K562 (cell line): ENCODE measurements around the gene IGFL1. TPM values are rescaled to one million over a fixed set of nuclear protein-coding genes. Genes with fewer than 3 reads are reported as not detected.
A peak's percentile ranks its signal among the peaks of the same experiment; 100 is the strongest.

Experiments
- BHLHE40 ChIP-seq: IDR thresholded peaks from 2 replicates; pipeline ENCODE4 v1.6.1; 2011; ENCODE audit warnings: low read length, improper control_type of control experiment
- CC2D1A ChIP-seq: fragments of 450-650 bp; IDR thresholded peaks from 2 replicates; pipeline ENCODE4 v1.6.1; 2017; ENCODE audit warnings: mild to moderate bottlenecking
- CCNT2 ChIP-seq: IDR thresholded peaks from 2 replicates; pipeline ENCODE4 v1.6.1; 2011; ENCODE audit warnings: borderline replicate concordance, low read depth, mild to moderate bottlenecking, moderate library complexity, mixed read lengths, low read length; ENCODE audit not compliant: insufficient read length; ENCODE audit errors: extremely low read depth
- DLX4 ChIP-seq: fragments of 250-450 bp; sonication (Bioruptor Pico); IDR thresholded peaks from 2 replicates; pipeline ENCODE4 v1.6.1; 2021; ENCODE audit warnings: mild to moderate bottlenecking
- E2F5 ChIP-seq: sonication (generic); formaldehyde crosslinking; IDR thresholded peaks from 2 replicates; pipeline ENCODE4 v1.8.0; 2022; ENCODE audit warnings: mild to moderate bottlenecking, missing genetic modification reagents
- EGR1 ChIP-seq: fragments of 450-650 bp; conservative IDR thresholded peaks from 2 replicates; pipeline ENCODE4 v1.6.1; 2017; ENCODE audit warnings: mild to moderate bottlenecking
- ESRRA ChIP-seq: fragments of 450-650 bp; IDR thresholded peaks from 2 replicates; pipeline ENCODE4 v1.6.1; 2014; ENCODE audit warnings: low read depth, mild to moderate bottlenecking, moderate library complexity, borderline replicate concordance
- FOXJ3 ChIP-seq: sonication (generic); formaldehyde crosslinking; IDR thresholded peaks from 2 replicates; pipeline ENCODE4 v1.4.0; 2020; ENCODE audit warnings: mild to moderate bottlenecking, missing genetic modification reagents
- GATA2 ChIP-seq: sonication (generic); formaldehyde crosslinking; IDR thresholded peaks from 2 replicates; pipeline ENCODE4 v1.4.0; 2020; ENCODE audit warnings: mild to moderate bottlenecking, missing genetic modification reagents
- HOMEZ ChIP-seq: fragments of 250-450 bp; sonication (Bioruptor Pico); IDR thresholded peaks from 2 replicates; pipeline ENCODE4 v1.4.0; 2020; ENCODE audit warnings: mild to moderate bottlenecking, moderate library complexity
- JUN ChIP-seq, 2 experiments: sonication (generic) in 1 of 2; formaldehyde crosslinking in 1 of 2; IDR thresholded peaks; 2 replicates each; pipeline versions ENCODE4 v1.6.1 to v1.8.0; 2012 to 2022; ENCODE audit warnings: borderline replicate concordance in 2 of 2, mild to moderate bottlenecking in 2 of 2, improper control_type of control experiment in 1 of 2, low read depth in 1 of 2, low read length in 1 of 2, missing genetic modification reagents in 1 of 2
- JUNB ChIP-seq: fragments of 450-650 bp; formaldehyde crosslinking; conservative IDR thresholded peaks from 2 replicates; pipeline ENCODE4 v1.4.0; 2020; ENCODE audit warnings: mild to moderate bottlenecking
- MTA2 ChIP-seq: fragments of 450-650 bp; IDR thresholded peaks from 2 replicates; pipeline ENCODE4 v1.6.1; 2016; ENCODE audit warnings: low read depth
- NCOR1 ChIP-seq: fragments of 450-650 bp; IDR thresholded peaks from 2 replicates; pipeline ENCODE4 v1.6.1; 2016; ENCODE audit warnings: mild to moderate bottlenecking, moderate library complexity
- NFIC ChIP-seq: fragments of 450-650 bp; IDR thresholded peaks from 2 replicates; pipeline ENCODE4 v1.6.1; 2017; ENCODE audit warnings: mild to moderate bottlenecking, inconsistent platforms
- NFIX ChIP-seq: fragments of 250-450 bp; sonication (Bioruptor Pico); IDR thresholded peaks from 2 replicates; pipeline ENCODE4 v1.4.0; 2020; ENCODE audit warnings: low read depth, mild to moderate bottlenecking, moderate library complexity
- NR2C2 ChIP-seq, 2 experiments: fragments of 200-800 bp in 1 of 2; sonication (Bioruptor generic) in 1 of 2; sonication (generic) in 1 of 2; formaldehyde crosslinking in 1 of 2; IDR thresholded peaks; 2 replicates each; pipeline versions ENCODE4 v1.6.1 to v1.8.0; 2016 to 2022; ENCODE audit warnings: mild to moderate bottlenecking in 1 of 2, missing compliant biosample characterization in 1 of 2, missing genetic modification characterization in 1 of 2, missing genetic modification reagents in 1 of 2
- RBM15 ChIP-seq: fragments of 200-400 bp; formaldehyde crosslinking; IDR thresholded peaks from 2 replicates; pipeline ENCODE4 v1.6.1; 2018; ENCODE audit warnings: mild to moderate bottlenecking, low read length, moderate library complexity; ENCODE audit not compliant: insufficient read depth
- RFX1 ChIP-seq: fragments of 450-650 bp; IDR thresholded peaks from 2 replicates; pipeline ENCODE4 v1.6.1; 2016; ENCODE audit warnings: mild to moderate bottlenecking, moderate library complexity
- SAFB ChIP-seq: fragments of 200-400 bp; formaldehyde crosslinking; IDR thresholded peaks from 2 replicates; pipeline ENCODE4 v1.6.1; 2017; ENCODE audit warnings: low read depth, low read length, borderline replicate concordance
- SNIP1 ChIP-seq: fragments of 450-650 bp; IDR thresholded peaks from 2 replicates; pipeline ENCODE4 v1.7.1; 2017; ENCODE audit warnings: low read depth, mild to moderate bottlenecking
- TCFL5 ChIP-seq: fragments of 250-450 bp; sonication (Bioruptor Pico); conservative IDR thresholded peaks from 2 replicates; pipeline ENCODE4 v1.6.1; 2021; ENCODE audit warnings: mild to moderate bottlenecking, moderate library complexity, matching md5 sums
- WHSC1 ChIP-seq: IDR thresholded peaks from one replicate; pipeline ENCODE4 v1.6.1; 2012; ENCODE audit warnings: low read length, control low read depth, inconsistent platforms
- ZBTB33 ChIP-seq: sonication (generic); formaldehyde crosslinking; IDR thresholded peaks from 2 replicates; pipeline ENCODE4 v1.8.1; 2023; ENCODE audit warnings: mild to moderate bottlenecking, missing genetic modification reagents
- ZNF436 ChIP-seq: fragments of 250-450, 450-650 bp; sonication (Bioruptor Pico); formaldehyde crosslinking; IDR thresholded peaks from 2 replicates; pipeline ENCODE4 v1.7.0; 2020; ENCODE audit warnings: mild to moderate bottlenecking
- ZNF695 ChIP-seq: fragments of 450-650 bp; formaldehyde crosslinking; IDR thresholded peaks from 2 replicates; pipeline ENCODE4 v1.4.0; 2020; ENCODE audit warnings: mild to moderate bottlenecking, moderate library complexity
- ZNF778 ChIP-seq: fragments of 450-650 bp; formaldehyde crosslinking; IDR thresholded peaks from 2 replicates; pipeline ENCODE4 v1.4.0; 2020; ENCODE audit warnings: mild to moderate bottlenecking, moderate library complexity
- polyA plus RNA-seq, 8 experiments: library from polyadenylated mRNA; depleted of rRNA in 4 of 8; stranded (reverse) in 5 of 8; unstranded in 3 of 8; fragments of >200 nt; fragmentation: Nextera tagmentation in 2 of 8; fragmentation: Illumina TruSeq in 1 of 8; extraction: Ambion mirVana in 2 of 8; extraction: Trizol in 1 of 8; gene quantifications; 2 replicates each; pipeline versions ENCODE4 v1.2.1 to v1.2.3, GENCODE V29; 2011 to 2014; ENCODE audit warnings: inconsistent platforms in 1 of 8, missing spikeins in 1 of 8
- total RNA-seq, 7 experiments: library from RNA; depleted of rRNA in 6 of 7; stranded (reverse); fragments of >200 nt in 6 of 7; fragmentation: Illumina TruSeq in 2 of 7; extraction: Trizol in 2 of 7; gene quantifications; 2 replicates each; pipeline versions ENCODE4 v1.2.1 to v1.2.3, GENCODE V29; 2011 to 2021; ENCODE audit warnings: low replicate concordance in 1 of 7

Gene IGFL1
- total and polyA plus RNA-seq, 9 of the 15 experiments (the other 6 are each of a cell fraction or from before 2014, with no cell fraction given) = not detected

- TF ChIP-seq HOMEZ (no peak), EGR1 (peak; percentile 66), ZNF778 (CRISPR knock-in tag) (no peak), JUN (IDR thresholded peaks at IDR 0.05; ENCODE audit: borderline replicate concordance, low read depth, low read length) (no peak), JUN (CRISPR knock-in tag; IDR thresholded peaks at IDR 0.05; ENCODE audit: borderline replicate concordance) (no peak), ZBTB33 (CRISPR knock-in tag) (no peak), FOXJ3 (CRISPR knock-in tag) (0 out of 2 replicates have a peak, but pooled peaks have one; percentile 36), E2F5 (CRISPR knock-in tag) (no peak), ESRRA (no peak), DLX4 (CRISPR knock-in tag) (no peak), RFX1 (no peak), RBM15 (no peak), GATA2 (CRISPR knock-in tag) (no peak), NFIC (peak; percentile 99), SNIP1 (no peak), CCNT2 (no peak), NFIX (CRISPR knock-in tag) (peak; percentile 98), BHLHE40 (no peak), WHSC1 (no peak), NCOR1 (0 out of 2 replicates have a peak, but pooled peaks have one; percentile 21), MTA2 (no peak), NR2C2 (CRISPR knock-in tag; IDR thresholded peaks at IDR 0.05) (no peak), NR2C2 (tag; IDR thresholded peaks at IDR 0.05) (no peak), CC2D1A (no peak), TCFL5 (CRISPR knock-in tag) (no peak), JUNB (no peak), SAFB (no peak), ZNF695 (CRISPR knock-in tag) (no peak), ZNF436 (CRISPR knock-in tag) (no peak)
Measured at GRCh38 chr19:46210669-46211068, 18.9 kb upstream of the IGFL1 start (continued).
